Smooth muscle cell (in vitro differentiated cells): ENCODE data around the gene CEP95. TPM values are rescaled to one million over a fixed set of nuclear protein-coding genes. Genes with fewer than 3 reads are reported as not detected.
"Not testable (repeated sequence)": the region's sequence is repeated elsewhere in the genome, so short reads cannot be mapped to it uniquely, and the experiment has no call there.

Experiments used
- DNase-seq: peaks from one replicate; lab custom pipeline; 2025; ENCODE audit not compliant: unreplicated experiment; lab: John Stamatoyannopoulos, UW
- H2AFZ ChIP-seq: fragments of 200-600 bp; sonication (generic); 2 replicates; pipeline ENCODE4 v1.6.0; 2016; ENCODE audit warnings: antibody characterized with exemption, low read depth, mild to moderate bottlenecking
- H3F3A ChIP-seq: fragments of 200-600 bp; sonication (generic); 2 replicates; pipeline ENCODE4 v1.6.0; 2017; ENCODE audit warnings: antibody characterized with exemption, low read depth
- H3K27ac ChIP-seq: fragments of 200-600 bp; sonication (generic); 2 replicates; pipeline ENCODE4 v1.5.1; 2016; ENCODE audit warnings: low read depth, mild to moderate bottlenecking
- H3K27me3 ChIP-seq: fragments of 200-600 bp; sonication (generic); 2 replicates; pipeline ENCODE4 v1.6.1; 2016; ENCODE audit warnings: low read depth, mild to moderate bottlenecking
- H3K36me3 ChIP-seq: fragments of 200-600 bp; sonication (generic); 2 replicates; pipeline ENCODE4 v1.5.1; 2016; ENCODE audit warnings: low read depth
- H3K4me1 ChIP-seq: fragments of 200-600 bp; sonication (generic); 2 replicates; pipeline ENCODE4 v1.5.1; 2016; ENCODE audit warnings: low read depth
- H3K4me2 ChIP-seq: fragments of 200-600 bp; sonication (generic); 2 replicates; pipeline ENCODE4 v1.6.0; 2016; ENCODE audit warnings: mild to moderate bottlenecking
- H3K4me3 ChIP-seq: fragments of 200-600 bp; sonication (generic); 2 replicates; pipeline ENCODE4 v1.5.1; 2016; ENCODE audit warnings: mild to moderate bottlenecking
- H3K79me2 ChIP-seq: fragments of 200-600 bp; sonication (generic); 2 replicates; pipeline ENCODE4 v1.6.0; 2016; ENCODE audit warnings: low read depth, mild to moderate bottlenecking
- H3K9ac ChIP-seq: fragments of 200-600 bp; sonication (generic); 2 replicates; pipeline ENCODE4 v1.6.0; 2016; ENCODE audit warnings: low read depth
- H3K9me3 ChIP-seq: fragments of 200-600 bp; sonication (generic); replicated peaks from 2 replicates; pipeline ENCODE4 v1.5.1; 2016; ENCODE audit warnings: low read depth
- H4K20me1 ChIP-seq: fragments of 200-600 bp; sonication (generic); 2 replicates; pipeline ENCODE4 v1.6.0; 2016; ENCODE audit warnings: low read depth
- CTCF ChIP-seq: fragments of 200-600 bp; sonication (generic); IDR thresholded peaks from 2 replicates; pipeline ENCODE4 v1.5.1; 2017; ENCODE audit warnings: borderline replicate concordance, mild to moderate bottlenecking, antibody characterized with exemption; ENCODE audit not compliant: insufficient read depth, poor library complexity, severe bottlenecking
- WGBS: methylation state at CpG from one replicate; pipeline ENCODE4 v1.1.7; 2016; ENCODE audit warnings: low lambda C conversion rate; 5-methylcytosine and 5-hydroxymethylcytosine counted together
- polyA plus RNA-seq: library from polyadenylated mRNA; unstranded; fragments of >200 nt; fragmentation: Nextera tagmentation; extraction: Ambion mirVana; gene quantifications from 2 replicates; pipeline ENCODE4 v1.2.1, GENCODE V29; 2016
- total RNA-seq: library from RNA; depleted of rRNA; stranded (reverse); fragments of >200 nt; gene quantifications from 2 replicates; pipeline ENCODE4 v1.2.3, GENCODE V29; 2014

CEP95 gene
- total and polyA plus RNA-seq, 2 experiments from 2014 or later, result 21.3 to 55.4 TPM

GRCh38 chr17:64492481-64493109 lies 14.2 kb upstream of the CEP95 start:
- DNase-seq, result no peak
- Histone ChIP-seq H3K27me3 (no peaks in the 10 kb centered on the region), H3K9me3 (no peaks in the 10 kb centered on the region), H3K4me2 (no peak overlapping the region), H3F3A (no peaks in the 10 kb centered on the region), H3K36me3 (peaks cover 7% of the 10 kb centered on the region), H3K79me2 (peaks cover 20% of the 10 kb centered on the region), H4K20me1 (no peaks in the 10 kb centered on the region), H2AFZ (no peak overlapping the region), H3K4me3 (no peak overlapping the region), H3K4me1 (peaks cover 11% of the 10 kb centered on the region), H3K27ac (no peak overlapping the region), H3K9ac (no peak overlapping the region)
- TF ChIP-seq CTCF, result peak; percentile 51
- WGBS, result 94% methylated on average over 6 of the region's 6 CpGs

- H2AFZ ChIP-seq, result no peak overlapping the region
- peaks cover 17% of the 10 kb centered on the region for H3K4me1 ChIP-seq
- WGBS, result 99% methylated on average over 2 of the region's 2 CpGs
- peaks cover 20% of the 10 kb centered on the region for H3K79me2 ChIP-seq
- no peak overlapping the region for H3K9ac ChIP-seq
- peaks cover 13% of the 10 kb centered on the region for H3F3A ChIP-seq
- H3K4me3 ChIP-seq, result no peak overlapping the region
- H4K20me1 ChIP-seq, result peaks cover 13% of the 10 kb centered on the region
- H3K36me3 ChIP-seq, result peaks cover 10% of the 10 kb centered on the region
- H3K9me3 ChIP-seq, result no peaks in the 10 kb centered on the region
- H3K4me2 ChIP-seq, result no peak overlapping the region
- H3K27ac ChIP-seq, result no peak overlapping the region
- TF ChIP-seq CTCF, result no peak
- DNase-seq, result no peak
- no peaks in the 10 kb centered on the region for H3K27me3 ChIP-seq
Measured at GRCh38 chr17:64494121-64494520, 12.7 kb upstream of the CEP95 start.

GRCh38 chr17:64495300-64495699 lies 11.5 kb upstream of the CEP95 start:
- Histone ChIP-seq H3F3A (peaks cover 24% of the 10 kb centered on the region), H3K4me2 (peak overlapping the region; percentile 22), H3K36me3 (peaks cover 19% of the 10 kb centered on the region), H3K4me1 (peaks cover 17% of the 10 kb centered on the region), H4K20me1 (peaks cover 24% of the 10 kb centered on the region), H3K79me2 (peaks cover 24% of the 10 kb centered on the region)
- H3K9ac ChIP-seq, H3K4me3 ChIP-seq, H3K9me3 ChIP-seq, H3K27me3 ChIP-seq, DNase-seq, H3K27ac ChIP-seq, H2AFZ ChIP-seq: not testable (repeated sequence)
- 94% methylated on average over 5 of the region's 5 CpGs for WGBS

GRCh38 chr17:64496348-64496785 lies 10.4 kb upstream of the CEP95 start:
- Histone ChIP-seq H2AFZ (no peak overlapping the region), H3K79me2 (peaks cover 34% of the 10 kb centered on the region), H3K4me3 (peak overlapping the region; percentile 54), H3K4me2 (peak overlapping the region; percentile 82), H3K36me3 (peaks cover 24% of the 10 kb centered on the region), H3K9me3 (no peaks in the 10 kb centered on the region), H3F3A (peaks cover 35% of the 10 kb centered on the region), H3K27ac (peak overlapping the region; percentile 99), H3K27me3 (no peaks in the 10 kb centered on the region), H3K4me1 (peaks cover 17% of the 10 kb centered on the region), H4K20me1 (peaks cover 35% of the 10 kb centered on the region), H3K9ac (peak overlapping the region; percentile 28)
- DNase-seq, result no peak
- 3% methylated on average over 20 of the region's 20 CpGs for WGBS
- TF ChIP-seq CTCF, result no peak
